ENCODE results near the gene SCNM1.

SCNM1 gene

GRCh38 chr1:151147132-151147503 is 18.8 kb upstream of the SCNM1 start:
- peaks cover 14% of the 10 kb centered on the region for H3K27me3 ChIP-seq (ENCODE audit: insufficient read depth, low read length)
- peaks cover 8% of the 10 kb centered on the region for H3K4me1 ChIP-seq (ENCODE audit: control insufficient read depth, insufficient read depth, low read length, unreplicated experiment)
- H3K79me2 ChIP-seq (ENCODE audit: control insufficient read depth, insufficient read depth, low read length, unreplicated experiment) = no peaks in the 10 kb centered on the region
- no peaks in the 10 kb centered on the region for H3K36me3 ChIP-seq (ENCODE audit: insufficient read depth, low read length)
- peak overlapping the region; percentile 82 for H3K4me3 ChIP-seq (ENCODE audit: low read depth, low read length)
- H2AFZ ChIP-seq (ENCODE audit: low read length, unreplicated experiment) = peak overlapping the region; percentile 65
- H3K27ac ChIP-seq (ENCODE audit: low read depth, low read length) = no peak overlapping the region

- no peak overlapping the region for H3K27ac ChIP-seq (ENCODE audit: low read depth, low read length)
- no peaks in the 10 kb centered on the region for H3K79me2 ChIP-seq (ENCODE audit: control insufficient read depth, insufficient read depth, low read length, unreplicated experiment)
- H3K36me3 ChIP-seq (ENCODE audit: insufficient read depth, low read length) = no peaks in the 10 kb centered on the region
- peaks cover 8% of the 10 kb centered on the region for H3K4me1 ChIP-seq (ENCODE audit: control insufficient read depth, insufficient read depth, low read length, unreplicated experiment)
- peaks cover 14% of the 10 kb centered on the region for H3K27me3 ChIP-seq (ENCODE audit: insufficient read depth, low read length)
- no peak overlapping the region for H3K4me3 ChIP-seq (ENCODE audit: low read depth, low read length)
- no peak overlapping the region for H2AFZ ChIP-seq (ENCODE audit: low read length, unreplicated experiment)
Observed at GRCh38 chr1:151147665-151148064, 18.3 kb upstream of the SCNM1 start.

- peaks cover 9% of the 10 kb centered on the region for H3K36me3 ChIP-seq (ENCODE audit: insufficient read depth, low read length)
- H3K4me3 ChIP-seq (ENCODE audit: low read depth, low read length) = no peak within 1 kb of the TSS
- no peak within 1 kb of the TSS for H3K27ac ChIP-seq (ENCODE audit: low read depth, low read length)
Observed at GRCh38 chr1:151156515-151156819, 9.5 kb upstream of the SCNM1 start, which contains the start of gene TNFAIP8L2. Gene TNFAIP8L2 (plus strand): TSS chr1:151156649. CDS start chr1:151158698, 2,049 bp downstream.

DNA sequence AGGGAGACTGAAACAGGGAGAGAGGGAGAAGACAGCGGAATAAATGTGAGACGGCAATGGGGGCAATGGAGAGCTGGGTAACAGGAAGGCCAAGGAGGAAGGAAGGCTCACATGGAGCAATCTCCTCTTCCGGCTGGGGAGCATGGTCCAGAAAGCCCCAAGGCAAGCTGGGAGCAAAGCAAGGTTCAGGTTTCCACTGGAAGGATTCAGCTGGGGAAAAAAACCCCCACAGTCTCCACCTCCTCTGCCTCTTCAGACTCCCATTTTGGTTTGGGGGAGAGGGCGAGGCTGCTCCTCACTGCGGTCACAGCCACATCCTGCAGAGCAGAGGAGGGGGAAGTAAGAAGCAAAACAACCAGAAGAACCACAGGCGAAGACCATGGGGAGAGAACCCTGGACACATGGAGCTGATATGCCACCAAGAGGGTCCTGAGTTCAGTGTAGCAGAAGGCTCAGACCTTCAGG is 8.8 kb upstream of the SCNM1 start:
- Histone ChIP-seq H3K4me1 (ENCODE audit: control insufficient read depth, insufficient read depth, low read length, unreplicated experiment) (no peaks in the 10 kb centered on the region), H3K79me2 (ENCODE audit: control insufficient read depth, insufficient read depth, low read length, unreplicated experiment) (no peaks in the 10 kb centered on the region), H3K36me3 (ENCODE audit: insufficient read depth, low read length) (peaks cover 9% of the 10 kb centered on the region), H3K27ac (ENCODE audit: low read depth, low read length) (no peak overlapping the region), H3K27me3 (ENCODE audit: insufficient read depth, low read length) (no peaks in the 10 kb centered on the region), H2AFZ (ENCODE audit: low read length, unreplicated experiment) (no peak overlapping the region), H3K4me3 (ENCODE audit: low read depth, low read length) (no peak overlapping the region)

More at GRCh38 chr1:151156515-151156819, 9.5 kb upstream of the SCNM1 start, which contains the start of gene TNFAIP8L2:
- Histone ChIP-seq H3K4me1 (ENCODE audit: control insufficient read depth, insufficient read depth, low read length, unreplicated experiment) (no peaks in the 10 kb centered on the region), H3K27me3 (ENCODE audit: insufficient read depth, low read length) (no peaks in the 10 kb centered on the region), H2AFZ (ENCODE audit: low read length, unreplicated experiment) (no peak within 1 kb of the TSS), H3K79me2 (ENCODE audit: control insufficient read depth, insufficient read depth, low read length, unreplicated experiment) (no peaks in the 10 kb centered on the region)

DNA sequence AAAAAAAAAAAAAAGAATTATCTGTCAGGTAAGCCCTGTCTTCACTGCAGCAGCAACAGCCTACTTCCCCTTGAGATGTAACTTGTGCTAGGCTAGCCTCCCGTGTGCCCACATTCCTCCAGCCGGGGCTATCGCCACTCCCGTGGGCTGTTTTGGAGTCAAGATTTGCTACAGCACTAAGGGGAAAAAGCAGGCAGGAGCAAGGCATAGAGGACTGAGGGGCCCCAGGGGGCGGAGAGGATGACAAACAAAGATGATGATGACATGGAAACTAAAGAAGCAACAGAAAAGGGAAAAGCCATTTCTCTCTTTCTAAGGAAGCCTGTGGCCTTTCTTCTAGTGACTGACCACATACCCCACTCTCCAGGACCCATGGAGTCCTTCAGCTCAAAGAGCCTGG is 7.6 kb upstream of the SCNM1 start:
- Histone ChIP-seq H3K4me1 (ENCODE audit: control insufficient read depth, insufficient read depth, low read length, unreplicated experiment) (no peaks in the 10 kb centered on the region), H3K27ac (ENCODE audit: low read depth, low read length) (no peak overlapping the region), H2AFZ (ENCODE audit: low read length, unreplicated experiment) (no peak overlapping the region), H3K4me3 (ENCODE audit: low read depth, low read length) (no peak overlapping the region), H3K79me2 (ENCODE audit: control insufficient read depth, insufficient read depth, low read length, unreplicated experiment) (no peaks in the 10 kb centered on the region), H3K27me3 (ENCODE audit: insufficient read depth, low read length) (no peaks in the 10 kb centered on the region), H3K36me3 (ENCODE audit: insufficient read depth, low read length) (peaks cover 9% of the 10 kb centered on the region)

DNA sequence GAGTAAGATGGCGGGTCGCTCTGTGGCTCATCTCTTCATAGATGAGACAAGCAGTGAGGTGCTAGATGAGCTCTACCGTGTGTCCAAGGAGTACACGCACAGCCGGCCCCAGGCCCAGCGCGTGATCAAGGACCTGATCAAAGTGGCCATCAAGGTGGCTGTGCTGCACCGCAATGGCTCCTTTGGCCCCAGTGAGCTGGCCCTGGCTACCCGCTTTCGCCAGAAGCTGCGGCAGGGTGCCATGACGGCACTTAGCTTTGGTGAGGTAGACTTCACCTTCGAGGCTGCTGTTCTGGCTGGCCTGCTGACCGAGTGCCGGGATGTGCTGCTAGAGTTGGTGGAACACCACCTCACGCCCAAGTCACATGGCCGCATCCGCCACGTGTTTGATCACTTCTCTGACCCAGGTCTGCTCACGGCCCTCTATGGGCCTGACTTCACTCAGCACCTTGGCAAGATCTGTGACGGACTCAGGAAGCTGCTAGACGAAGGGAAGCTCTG is 7.1 kb upstream of the SCNM1 start:
- Histone ChIP-seq H3K27me3 (ENCODE audit: insufficient read depth, low read length) (no peaks in the 10 kb centered on the region), H3K4me3 (ENCODE audit: low read depth, low read length) (no peak overlapping the region), H3K36me3 (ENCODE audit: insufficient read depth, low read length) (peaks cover 9% of the 10 kb centered on the region), H3K27ac (ENCODE audit: low read depth, low read length) (no peak overlapping the region), H3K79me2 (ENCODE audit: control insufficient read depth, insufficient read depth, low read length, unreplicated experiment) (no peaks in the 10 kb centered on the region), H2AFZ (ENCODE audit: low read length, unreplicated experiment) (no peak overlapping the region), H3K4me1 (ENCODE audit: control insufficient read depth, insufficient read depth, low read length, unreplicated experiment) (no peaks in the 10 kb centered on the region)

GRCh38 chr1:151159373-151159772 is 6.6 kb upstream of the SCNM1 start:
- Histone ChIP-seq H3K79me2 (ENCODE audit: control insufficient read depth, insufficient read depth, low read length, unreplicated experiment) (peaks cover 5% of the 10 kb centered on the region), H3K27ac (ENCODE audit: low read depth, low read length) (no peak overlapping the region), H2AFZ (ENCODE audit: low read length, unreplicated experiment) (no peak overlapping the region), H3K4me3 (ENCODE audit: low read depth, low read length) (no peak overlapping the region), H3K27me3 (ENCODE audit: insufficient read depth, low read length) (no peaks in the 10 kb centered on the region), H3K4me1 (ENCODE audit: control insufficient read depth, insufficient read depth, low read length, unreplicated experiment) (peaks cover 5% of the 10 kb centered on the region), H3K36me3 (ENCODE audit: insufficient read depth, low read length) (peaks cover 9% of the 10 kb centered on the region)

DNA sequence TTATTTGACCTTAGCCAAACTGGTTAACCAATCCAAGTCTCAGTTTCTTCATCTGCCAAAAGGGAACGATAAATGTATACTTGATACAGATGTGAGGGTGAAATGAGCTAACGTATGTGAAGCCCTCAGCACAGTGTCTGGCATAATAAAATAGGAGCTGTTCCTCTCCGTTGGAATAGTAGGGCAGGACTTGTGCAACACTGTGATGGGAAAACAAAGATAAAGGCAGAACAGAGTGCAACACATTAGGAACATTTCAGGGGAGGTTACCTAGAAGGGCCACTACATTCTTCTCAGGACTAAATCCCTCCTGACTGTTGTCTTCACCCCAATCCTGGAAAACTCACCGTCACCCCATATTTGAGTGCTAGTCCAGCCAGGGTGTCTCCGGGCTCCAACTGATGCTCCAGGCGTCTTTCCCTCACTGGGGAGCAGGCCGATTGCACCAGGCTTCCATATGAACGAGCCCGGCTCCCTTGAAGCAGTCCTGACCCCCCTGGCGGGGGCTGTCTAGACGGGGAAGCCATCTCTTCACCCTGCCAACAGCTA is 1.1 kb upstream of the SCNM1 start:
- Histone ChIP-seq H3K27me3 (ENCODE audit: insufficient read depth, low read length) (no peaks in the 10 kb centered on the region), H3K4me1 (ENCODE audit: control insufficient read depth, insufficient read depth, low read length, unreplicated experiment) (peaks cover 17% of the 10 kb centered on the region), H3K36me3 (ENCODE audit: insufficient read depth, low read length) (peaks cover 6% of the 10 kb centered on the region; the same call in 1 of the 2 replicates), H3K79me2 (ENCODE audit: control insufficient read depth, insufficient read depth, low read length, unreplicated experiment) (peaks cover 24% of the 10 kb centered on the region), H3K4me3 (ENCODE audit: low read depth, low read length) (peak overlapping the region; percentile 87), H3K27ac (ENCODE audit: low read depth, low read length) (no peak overlapping the region), H2AFZ (ENCODE audit: low read length, unreplicated experiment) (peak overlapping the region; percentile 53)

DNA sequence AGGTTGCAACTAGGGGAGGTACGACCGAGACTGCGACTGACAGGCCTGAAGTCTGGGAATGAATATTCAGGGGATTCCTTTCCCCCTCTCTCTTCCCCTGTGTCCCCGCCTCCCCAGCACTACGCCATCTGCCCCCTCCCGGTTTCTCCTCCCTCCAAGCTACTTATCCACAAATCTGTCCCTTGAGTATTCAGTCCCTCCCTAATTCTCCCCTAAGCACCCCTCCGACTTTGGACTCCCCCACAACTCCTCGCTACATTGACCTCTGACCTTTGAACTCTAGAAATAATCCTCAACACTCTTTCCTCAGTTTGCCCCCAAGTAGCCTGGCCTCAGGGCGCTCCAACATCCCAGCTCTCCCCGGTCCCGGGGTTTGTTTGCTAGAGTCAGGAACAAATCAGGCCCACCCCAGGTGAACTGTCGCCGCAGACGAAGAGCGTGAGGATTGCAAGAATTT is 635 bp upstream of the SCNM1 start:
- Histone ChIP-seq H3K36me3 (ENCODE audit: insufficient read depth, low read length) (peaks cover 6% of the 10 kb centered on the region; the same call in 1 of the 2 replicates), H3K4me3 (ENCODE audit: low read depth, low read length) (peak overlapping the region; percentile 87), H3K79me2 (ENCODE audit: control insufficient read depth, insufficient read depth, low read length, unreplicated experiment) (peaks cover 24% of the 10 kb centered on the region), H3K27ac (ENCODE audit: low read depth, low read length) (peak overlapping the region; percentile 51), H3K4me1 (ENCODE audit: control insufficient read depth, insufficient read depth, low read length, unreplicated experiment) (peaks cover 17% of the 10 kb centered on the region), H2AFZ (ENCODE audit: low read length, unreplicated experiment) (peak overlapping the region; percentile 53), H3K27me3 (ENCODE audit: insufficient read depth, low read length) (no peaks in the 10 kb centered on the region)

DNA sequence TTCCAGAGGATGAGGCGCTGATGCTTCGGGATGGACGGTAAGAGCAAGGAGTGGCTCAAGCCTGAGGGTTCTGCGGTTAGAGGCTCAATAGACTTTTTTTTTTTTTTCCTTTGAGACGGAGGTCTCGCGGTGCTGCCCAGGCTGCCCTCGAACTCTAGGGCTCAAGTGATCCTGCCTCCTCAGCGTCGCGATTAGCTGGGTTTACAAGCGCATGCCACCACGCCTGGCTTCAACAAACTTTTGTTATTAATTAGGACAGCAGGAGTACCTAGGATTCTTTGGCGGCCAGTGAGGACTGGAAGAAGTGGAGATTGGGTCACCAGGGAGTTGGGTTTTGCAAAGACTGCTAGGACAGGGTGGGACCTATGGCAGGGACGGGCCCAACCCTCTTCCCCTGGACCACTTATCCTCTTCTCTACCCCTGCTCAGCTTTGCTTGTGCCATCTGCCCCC is 587 bp downstream of the SCNM1 start:
- Histone ChIP-seq H3K79me2 (ENCODE audit: control insufficient read depth, insufficient read depth, low read length, unreplicated experiment) (peaks cover 24% of the 10 kb centered on the region), H3K4me1 (ENCODE audit: control insufficient read depth, insufficient read depth, low read length, unreplicated experiment) (peaks cover 17% of the 10 kb centered on the region), H3K36me3 (ENCODE audit: insufficient read depth, low read length) (peaks cover 3% of the 10 kb centered on the region; the same call in 1 of the 2 replicates), H3K27ac (ENCODE audit: low read depth, low read length) (peak overlapping the region; percentile 61), H3K4me3 (ENCODE audit: low read depth, low read length) (peak overlapping the region; percentile 87), H3K27me3 (ENCODE audit: insufficient read depth, low read length) (no peaks in the 10 kb centered on the region), H2AFZ (ENCODE audit: low read length, unreplicated experiment) (peak overlapping the region; percentile 76)

- peak overlapping the region; percentile 87 for H3K4me3 ChIP-seq (ENCODE audit: low read depth, low read length)
- no peak overlapping the region for H2AFZ ChIP-seq (ENCODE audit: low read length, unreplicated experiment)
- H3K79me2 ChIP-seq (ENCODE audit: control insufficient read depth, insufficient read depth, low read length, unreplicated experiment) = peaks cover 24% of the 10 kb centered on the region
- H3K27ac ChIP-seq (ENCODE audit: low read depth, low read length) = no peak overlapping the region
- no peaks in the 10 kb centered on the region for H3K27me3 ChIP-seq (ENCODE audit: insufficient read depth, low read length)
- H3K4me1 ChIP-seq (ENCODE audit: control insufficient read depth, insufficient read depth, low read length, unreplicated experiment) = peaks cover 17% of the 10 kb centered on the region
- peaks cover 3% of the 10 kb centered on the region; the same call in 1 of the 2 replicates for H3K36me3 ChIP-seq (ENCODE audit: insufficient read depth, low read length)
Observed at GRCh38 chr1:151167116-151167515, 1.2 kb downstream of the SCNM1 start.

Measured in ACC112 (cell line).